Activated CD4-positive, alpha-beta T cell treated with anti-CD3 and anti-CD28 coated beads, Interleukin-2, amount 10 ng/mL, durations not matched to agents 24 days and 14 days (primary cell): ENCODE results near the gene GPR63. TPM values are rescaled to one million over a fixed set of nuclear protein-coding genes. Genes with fewer than 3 reads are reported as not detected.

ENCODE experiments used
- DNase-seq: peaks from one replicate; pipeline ENCODE4 v3.0.0; 2022
- H3K27ac Mint-ChIP-seq: one replicate; pipeline ENCODE4 v1.8.0; 2022; ENCODE audit warnings: mild to moderate bottlenecking, mixed read lengths
- H3K27me3 Mint-ChIP-seq: one replicate; pipeline ENCODE4 v1.8.0; 2022; ENCODE audit warnings: mixed read lengths
- H3K36me3 Mint-ChIP-seq: one replicate; pipeline ENCODE4 v1.8.0; 2022; ENCODE audit warnings: low read depth, mild to moderate bottlenecking, mixed read lengths
- H3K4me1 Mint-ChIP-seq: one replicate; pipeline ENCODE4 v1.8.0; 2021; ENCODE audit warnings: mixed read lengths
- H3K4me3 Mint-ChIP-seq: one replicate; pipeline ENCODE4 v1.8.0; 2022; ENCODE audit warnings: mild to moderate bottlenecking, moderate library complexity, mixed read lengths
- H3K9me3 Mint-ChIP-seq: one replicate; pipeline ENCODE4 v1.8.0; 2021; ENCODE audit warnings: mixed read lengths
- intact Hi-C: fragments of 100-400 bp; cut with micrococcal nuclease; formaldehyde crosslinking; loops from one replicate; pipeline ENCODE4 v1.15.1; 2023
- total RNA-seq: library from RNA; stranded (reverse); gene quantifications from 2 replicates; pipeline ENCODE4 v1.2.3, GENCODE V29; 2022

The GPR63 gene
- total RNA-seq, 1 donor from 2014 or later, result 2.7 TPM

DNA sequence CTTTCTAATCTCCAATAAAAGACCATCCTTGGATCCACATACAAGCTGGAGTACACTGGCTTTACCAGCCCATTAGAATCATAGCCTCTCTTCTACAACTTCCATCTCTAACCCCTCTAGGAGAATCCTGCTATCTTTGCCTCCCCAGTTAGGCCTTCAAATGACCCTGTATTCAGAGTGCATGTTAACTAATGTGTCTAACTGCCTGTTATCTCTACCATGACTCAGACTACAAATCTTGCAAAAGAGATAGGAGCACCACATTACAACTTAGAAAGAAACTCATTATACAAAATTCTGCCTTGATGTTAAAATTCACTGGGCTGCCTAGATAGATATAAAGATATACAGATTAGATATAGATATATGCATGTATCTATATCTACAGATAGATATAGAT, 28.2 kb downstream of the GPR63 start:
- peaks cover 2% of the 10 kb centered on the region for H3K27me3 Mint-ChIP-seq
- peaks cover 3% of the 10 kb centered on the region for H3K4me1 Mint-ChIP-seq
- H3K4me3 Mint-ChIP-seq, result no peak overlapping the region
- no peak for DNase-seq
- no peaks in the 10 kb centered on the region for H3K36me3 Mint-ChIP-seq
- H3K9me3 Mint-ChIP-seq, result no peaks in the 10 kb centered on the region
- intact Hi-C loops, result no loop called here
- no peak overlapping the region for H3K27ac Mint-ChIP-seq

DNA sequence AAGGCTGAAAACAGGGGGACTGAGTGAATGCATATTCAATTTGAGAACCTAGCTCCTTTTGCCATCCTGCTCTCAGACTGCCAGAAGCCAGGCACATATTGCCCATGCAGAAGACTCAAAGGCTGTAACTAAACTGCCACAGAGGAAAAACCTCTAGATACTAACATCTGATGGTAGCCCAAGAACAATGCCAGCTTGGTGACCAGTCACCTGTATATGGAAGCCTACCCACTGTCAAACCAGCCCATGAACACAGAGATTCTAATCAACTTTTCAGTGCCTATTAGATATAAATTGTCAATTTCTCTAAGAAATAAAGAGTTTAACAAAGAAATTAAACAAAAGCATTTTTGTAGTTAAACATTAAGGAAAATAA, 34.2 kb downstream of the GPR63 start:
- Mint-ChIP-seq H3K27ac (no peak overlapping the region), H3K27me3 (no peaks in the 10 kb centered on the region), H3K36me3 (no peaks in the 10 kb centered on the region), H3K9me3 (no peaks in the 10 kb centered on the region), H3K4me3 (no peak overlapping the region), H3K4me1 (no peaks in the 10 kb centered on the region)
- intact Hi-C loops, result no loop called here
- no peak for DNase-seq

DNA sequence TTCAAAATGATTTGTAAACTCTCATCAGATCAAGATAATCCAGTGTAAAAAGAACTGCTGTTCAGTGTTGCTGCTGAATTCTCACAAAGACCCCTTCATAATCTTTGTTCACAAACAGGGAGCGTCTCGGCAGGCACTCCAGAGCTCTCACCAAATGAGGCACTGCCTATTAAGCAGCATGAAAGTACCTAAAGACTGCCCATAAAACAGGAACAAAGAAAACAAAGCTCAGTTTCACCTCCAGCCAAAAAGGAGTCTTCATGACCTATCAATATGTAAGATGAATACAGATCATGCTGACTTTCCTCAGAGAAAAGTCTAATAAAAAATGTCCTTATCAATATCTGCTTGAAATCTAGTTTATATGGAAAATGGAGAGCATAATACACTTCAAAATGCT, 41.8 kb downstream of the GPR63 start:
- no peaks in the 10 kb centered on the region for H3K4me1 Mint-ChIP-seq

DNA sequence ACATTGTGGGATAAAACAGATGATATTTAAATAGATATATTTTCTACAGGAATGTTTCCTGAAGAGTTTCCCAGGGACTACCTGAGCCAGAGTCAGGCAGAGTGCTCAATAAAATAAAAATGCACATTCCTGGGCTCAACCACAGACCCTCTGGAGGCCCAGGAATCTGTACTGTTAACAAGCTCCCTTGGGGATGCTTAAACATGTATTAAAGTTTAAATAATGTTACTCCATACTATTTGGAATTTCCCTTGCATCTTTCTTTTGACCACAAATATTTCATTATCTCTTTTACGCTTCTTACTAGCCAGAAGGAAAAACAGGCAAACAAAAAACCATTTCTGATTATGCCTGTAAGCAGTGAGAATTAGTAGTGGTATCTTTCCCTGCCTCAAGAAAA, 42.3 kb downstream of the GPR63 start:
- H3K4me3 Mint-ChIP-seq, result no peak overlapping the region
- no peaks in the 10 kb centered on the region for H3K4me1 Mint-ChIP-seq
- H3K36me3 Mint-ChIP-seq, result no peaks in the 10 kb centered on the region
- intact Hi-C loops, result no loop called here
- H3K9me3 Mint-ChIP-seq, result no peaks in the 10 kb centered on the region
- no peak overlapping the region for H3K27ac Mint-ChIP-seq
- no peaks in the 10 kb centered on the region for H3K27me3 Mint-ChIP-seq
- DNase-seq, result no peak

More for the DNA sequence above, 41.8 kb downstream of the GPR63 start:
- Mint-ChIP-seq H3K27ac (no peak overlapping the region), H3K4me3 (no peak overlapping the region), H3K36me3 (no peaks in the 10 kb centered on the region), H3K27me3 (no peaks in the 10 kb centered on the region), H3K9me3 (no peaks in the 10 kb centered on the region)
- intact Hi-C loops, result no loop called here
- DNase-seq, result no peak

DNA sequence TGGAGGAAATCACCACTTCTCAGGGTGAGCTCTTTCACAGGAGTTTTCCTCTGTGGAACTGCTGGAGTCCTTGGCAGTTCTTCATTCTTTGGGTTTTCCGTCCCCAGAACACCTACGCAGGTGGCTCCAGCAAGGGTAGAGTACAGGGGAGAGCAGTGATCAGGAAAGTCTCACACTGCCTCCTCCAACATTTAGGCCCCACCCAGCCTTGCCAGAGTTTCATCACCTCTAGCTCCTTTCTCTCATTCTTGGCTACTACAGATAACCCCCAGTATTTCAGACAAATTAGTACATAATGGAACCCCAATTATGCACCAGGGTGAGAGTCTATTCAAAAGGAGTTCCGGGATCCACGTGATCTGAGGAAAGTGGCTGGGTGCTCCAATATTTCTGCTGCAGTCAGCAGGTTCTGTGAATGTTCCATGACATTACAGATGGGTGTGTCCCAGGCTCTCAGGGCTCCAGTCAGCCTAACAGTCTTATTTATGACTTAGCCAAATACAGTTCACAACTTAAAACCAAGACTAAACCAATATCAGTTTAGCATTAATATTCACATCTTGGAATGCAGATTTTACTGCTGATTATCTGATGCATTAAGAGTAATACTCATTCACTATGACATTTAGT, 44.6 kb downstream of the GPR63 start:
- no peak for DNase-seq
- Mint-ChIP-seq H3K27ac (no peak overlapping the region), H3K36me3 (no peaks in the 10 kb centered on the region), H3K27me3 (no peaks in the 10 kb centered on the region), H3K9me3 (peaks cover 3% of the 10 kb centered on the region), H3K4me3 (no peak overlapping the region), H3K4me1 (no peaks in the 10 kb centered on the region)
- intact Hi-C loops, result no loop called here

DNA sequence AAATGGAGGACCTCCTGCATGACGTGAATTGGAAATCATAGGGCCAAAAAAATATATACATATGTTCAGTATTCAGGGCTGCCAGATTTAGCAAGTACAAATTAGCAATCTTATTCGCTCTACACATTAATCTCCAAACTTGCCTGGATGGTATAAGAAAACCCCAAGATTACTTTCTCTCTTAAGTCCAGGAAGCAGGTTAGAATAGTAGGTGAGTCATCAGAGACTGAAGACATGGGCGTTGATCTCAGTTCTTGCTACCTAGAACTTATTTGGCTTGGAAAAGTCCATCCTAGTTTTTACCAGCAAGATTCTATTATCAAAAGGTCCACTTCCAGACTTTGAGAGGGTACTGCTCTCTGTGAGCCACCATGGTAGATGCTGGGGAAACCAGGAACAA, 47.4 kb downstream of the GPR63 start:
- intact Hi-C loops, result no loop called here
- DNase-seq, result no peak
- no peak overlapping the region for H3K4me3 Mint-ChIP-seq
- no peak overlapping the region for H3K27ac Mint-ChIP-seq
- peaks cover 3% of the 10 kb centered on the region for H3K9me3 Mint-ChIP-seq
- no peaks in the 10 kb centered on the region for H3K36me3 Mint-ChIP-seq
- no peaks in the 10 kb centered on the region for H3K4me1 Mint-ChIP-seq
- H3K27me3 Mint-ChIP-seq, result no peaks in the 10 kb centered on the region

DNA sequence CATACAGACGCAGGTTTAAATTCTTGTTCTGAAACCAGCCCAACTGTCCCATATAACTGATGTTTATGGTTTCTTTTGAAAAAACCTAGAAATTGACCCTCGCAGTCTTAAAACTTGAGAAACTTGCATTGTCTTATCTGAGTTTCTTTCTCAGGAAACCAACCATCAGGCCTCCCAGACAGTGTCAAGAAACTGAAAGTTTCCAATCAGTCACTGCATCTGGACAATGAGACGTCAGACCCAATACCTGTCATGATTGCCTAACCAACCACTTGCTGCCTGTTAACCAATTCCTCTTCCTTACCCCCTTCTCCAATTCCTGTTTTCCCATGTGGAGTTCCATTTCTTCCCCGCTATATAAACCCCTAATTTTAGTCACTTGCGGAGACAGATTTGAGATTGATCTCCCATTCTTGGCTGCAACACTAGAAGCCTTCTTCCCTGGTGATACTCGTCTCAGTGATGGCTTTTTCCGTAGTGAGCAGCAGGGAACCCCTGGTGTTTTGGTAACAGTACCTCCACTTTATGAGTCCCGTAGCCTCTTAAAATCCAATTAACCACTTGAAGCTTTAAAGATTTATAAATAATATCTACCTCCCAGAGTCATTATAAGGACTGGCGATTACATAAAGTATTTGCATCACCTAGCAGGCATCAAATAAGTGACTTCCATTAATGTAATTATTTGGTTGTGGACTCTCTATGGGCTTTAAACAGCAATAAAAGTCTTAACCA, 49.3 kb downstream of the GPR63 start:
- H3K4me3 Mint-ChIP-seq, result no peak overlapping the region
- no peaks in the 10 kb centered on the region for H3K4me1 Mint-ChIP-seq
- intact Hi-C loops, result no loop called here
- H3K27me3 Mint-ChIP-seq, result no peaks in the 10 kb centered on the region
- no peak for DNase-seq
- peaks cover 3% of the 10 kb centered on the region for H3K9me3 Mint-ChIP-seq
- H3K27ac Mint-ChIP-seq, result no peak overlapping the region
- no peaks in the 10 kb centered on the region for H3K36me3 Mint-ChIP-seq

DNA sequence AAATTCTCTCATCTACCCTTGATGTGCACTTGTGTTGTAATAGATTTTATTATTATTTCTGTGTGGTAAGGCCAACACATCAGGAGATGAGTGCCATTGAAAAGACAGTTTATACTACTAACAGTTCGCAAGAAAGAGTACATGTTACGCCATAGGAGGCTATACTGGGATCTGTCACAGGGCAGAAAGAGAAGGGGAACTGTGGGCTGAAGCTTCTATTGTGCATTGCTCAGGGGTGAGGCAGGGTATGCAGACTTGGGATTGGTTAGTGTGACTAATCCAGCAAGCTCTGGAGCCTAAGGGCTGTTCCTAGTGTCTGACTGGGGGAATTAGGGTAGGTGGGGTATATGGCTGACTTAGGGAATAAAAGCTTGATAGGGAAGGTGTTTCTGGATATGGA, 50.9 kb downstream of the GPR63 start:
- Mint-ChIP-seq H3K27me3 (peaks cover 2% of the 10 kb centered on the region), H3K36me3 (no peaks in the 10 kb centered on the region), H3K4me3 (no peak overlapping the region), H3K27ac (no peak overlapping the region), H3K4me1 (no peaks in the 10 kb centered on the region), H3K9me3 (peaks cover 3% of the 10 kb centered on the region)
- intact Hi-C loops, result no loop called here
- no peak for DNase-seq

DNA sequence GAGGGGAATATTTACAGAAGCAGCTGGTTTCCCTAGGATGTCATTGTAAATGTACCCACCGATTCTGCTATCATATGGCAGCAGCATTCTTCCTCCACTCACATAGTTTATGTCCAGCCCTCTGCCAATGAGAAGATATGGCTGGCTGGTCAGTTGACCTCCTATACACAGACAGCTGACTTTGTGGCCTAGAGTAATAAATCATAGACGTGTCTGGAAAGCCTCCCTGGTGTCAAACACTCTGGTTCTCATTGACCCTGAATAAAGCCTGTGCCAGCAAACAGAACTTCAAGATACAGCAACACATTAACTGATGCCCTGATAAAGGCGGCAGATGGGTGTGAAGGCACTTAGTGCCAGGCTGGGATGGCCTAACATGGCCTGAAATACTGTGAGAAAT, 52.6 kb downstream of the GPR63 start:
- intact Hi-C loops, result no loop called here
- no peaks in the 10 kb centered on the region for H3K36me3 Mint-ChIP-seq
- no peak for DNase-seq
- H3K27ac Mint-ChIP-seq, result no peak overlapping the region
- peaks cover 2% of the 10 kb centered on the region for H3K9me3 Mint-ChIP-seq
- H3K4me3 Mint-ChIP-seq, result no peak overlapping the region
- H3K4me1 Mint-ChIP-seq, result no peaks in the 10 kb centered on the region
- peaks cover 2% of the 10 kb centered on the region for H3K27me3 Mint-ChIP-seq

DNA sequence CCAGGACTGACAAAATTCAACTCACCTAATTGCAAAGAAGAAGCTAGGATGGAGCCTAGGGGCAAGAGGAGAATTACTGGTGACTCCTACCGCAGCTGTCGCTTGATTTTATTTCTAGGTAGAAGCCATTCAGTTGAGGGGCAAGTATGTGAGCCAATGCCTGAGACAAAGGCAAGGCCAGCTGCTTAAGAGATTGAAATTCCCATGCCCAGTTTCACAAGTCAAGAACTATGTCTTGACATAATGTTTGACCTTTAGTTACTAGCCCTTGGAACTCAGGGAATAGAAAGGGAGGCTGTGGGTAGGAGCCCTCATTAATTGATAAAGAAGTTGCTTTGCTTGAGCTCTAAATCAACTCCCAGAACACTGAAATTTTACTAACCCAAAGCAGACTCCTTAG, 54.0 kb downstream of the GPR63 start:
- no peak for DNase-seq
- Mint-ChIP-seq H3K27ac (no peak overlapping the region), H3K27me3 (peaks cover 2% of the 10 kb centered on the region), H3K36me3 (no peaks in the 10 kb centered on the region), H3K9me3 (no peaks in the 10 kb centered on the region), H3K4me3 (no peak overlapping the region), H3K4me1 (no peaks in the 10 kb centered on the region)
- intact Hi-C loops, result no loop called here

DNA sequence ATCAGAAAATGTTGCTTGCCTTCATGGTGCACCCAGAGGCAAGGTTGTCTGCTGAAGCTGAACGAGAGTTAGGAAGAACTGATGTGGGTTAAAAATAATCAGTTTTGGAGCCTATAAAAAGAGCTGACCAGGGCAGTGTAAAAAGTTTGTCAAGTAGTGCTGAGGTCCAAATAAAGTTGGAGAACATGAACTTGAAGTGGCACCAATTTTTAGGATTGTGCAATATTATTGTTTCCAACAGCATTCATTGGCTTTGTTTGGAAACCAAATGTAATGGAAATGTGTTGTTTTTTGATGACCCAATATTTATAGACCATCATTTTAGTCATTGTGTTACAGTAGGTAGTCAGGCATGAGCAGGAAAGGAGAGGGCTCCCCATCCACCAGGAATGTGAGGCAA, 55.7 kb downstream of the GPR63 start:
- H3K4me3 Mint-ChIP-seq, result no peak overlapping the region
- H3K27me3 Mint-ChIP-seq, result peaks cover 2% of the 10 kb centered on the region
- intact Hi-C loops, result no loop called here
- no peak overlapping the region for H3K27ac Mint-ChIP-seq
- no peak for DNase-seq
- no peaks in the 10 kb centered on the region for H3K9me3 Mint-ChIP-seq
- no peaks in the 10 kb centered on the region for H3K4me1 Mint-ChIP-seq
- H3K36me3 Mint-ChIP-seq, result no peaks in the 10 kb centered on the region

DNA sequence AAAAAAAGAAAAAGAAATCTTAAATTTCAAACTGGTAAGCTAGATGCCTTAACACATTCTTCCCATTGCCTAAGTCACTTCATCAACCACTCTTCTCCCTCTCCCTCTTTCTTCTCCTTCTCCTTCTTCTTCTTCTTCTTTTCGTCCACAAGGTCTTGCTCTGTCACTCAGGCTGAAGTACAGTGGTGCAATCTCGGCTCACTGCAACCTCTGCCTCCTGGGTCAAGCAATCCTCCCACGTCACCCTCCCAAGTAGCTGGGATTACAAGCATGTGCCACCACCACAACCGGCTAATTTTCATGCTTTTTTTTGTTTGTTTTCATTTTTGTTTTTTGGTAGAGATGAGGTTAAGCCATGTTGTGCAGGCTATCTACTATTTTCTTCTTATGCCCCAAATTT, 60.2 kb downstream of the GPR63 start:
- H3K27me3 Mint-ChIP-seq, result peaks cover 6% of the 10 kb centered on the region
- no peaks in the 10 kb centered on the region for H3K4me1 Mint-ChIP-seq
- peaks cover 5% of the 10 kb centered on the region for H3K9me3 Mint-ChIP-seq
- no peak for DNase-seq
- no peaks in the 10 kb centered on the region for H3K36me3 Mint-ChIP-seq
- intact Hi-C loops, result no loop called here
- H3K27ac Mint-ChIP-seq, result no peak overlapping the region
- H3K4me3 Mint-ChIP-seq, result no peak overlapping the region

DNA sequence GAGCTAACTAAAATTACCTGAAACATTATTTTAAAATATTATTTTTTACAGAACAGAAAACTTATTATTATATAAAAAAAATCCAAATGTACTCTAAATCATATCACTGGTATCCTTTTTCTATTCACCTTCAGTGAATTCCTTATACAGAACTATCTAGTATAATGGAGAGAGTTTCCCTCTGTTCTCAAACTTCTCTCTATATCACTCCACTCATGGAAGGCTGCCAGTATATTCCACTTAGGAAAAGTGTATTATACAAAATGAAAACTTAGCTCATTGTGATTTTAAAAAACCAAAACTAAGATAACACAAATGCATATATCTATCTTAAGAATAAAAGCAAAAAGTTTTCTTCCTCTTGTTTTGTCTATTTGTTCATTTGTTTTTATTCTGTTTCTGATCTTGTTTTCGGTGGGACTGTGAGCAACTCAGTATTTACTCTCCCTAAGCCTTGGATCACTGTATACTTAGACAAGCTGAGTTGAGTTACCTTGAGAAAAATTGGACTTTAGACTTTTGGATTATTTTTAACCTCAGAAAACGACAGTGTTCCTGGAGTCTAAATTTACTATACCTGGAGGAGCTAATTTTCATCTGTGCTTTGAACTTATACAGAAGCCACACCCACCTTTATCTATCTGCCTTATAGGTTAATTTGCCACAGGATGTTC, 61.4 kb downstream of the GPR63 start:
- peaks cover 5% of the 10 kb centered on the region for H3K9me3 Mint-ChIP-seq
- H3K27ac Mint-ChIP-seq, result no peak overlapping the region
- intact Hi-C loops, result no loop called here
- no peak overlapping the region for H3K4me3 Mint-ChIP-seq
- no peak for DNase-seq
- no peaks in the 10 kb centered on the region for H3K36me3 Mint-ChIP-seq
- no peaks in the 10 kb centered on the region for H3K4me1 Mint-ChIP-seq
- H3K27me3 Mint-ChIP-seq, result peaks cover 6% of the 10 kb centered on the region

DNA sequence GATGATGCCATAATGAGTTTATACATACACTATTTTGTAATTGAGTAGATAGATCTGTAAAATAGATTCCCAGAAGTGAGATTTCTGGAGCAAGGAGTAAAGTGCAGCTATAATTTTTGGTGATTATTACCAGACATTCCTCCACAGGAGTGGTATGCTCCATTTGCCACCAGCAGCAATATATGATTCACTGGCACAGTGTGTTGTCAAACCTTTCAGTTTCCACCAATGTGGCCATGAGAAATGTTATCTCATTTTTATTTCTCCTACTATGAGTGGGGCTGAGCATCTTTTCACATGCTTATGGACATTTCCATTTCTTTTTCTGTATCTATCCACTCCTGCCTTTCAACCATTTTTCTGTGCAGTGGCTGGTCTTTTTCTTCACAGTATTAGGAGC, 70.5 kb downstream of the GPR63 start:
- no peak overlapping the region for H3K4me3 Mint-ChIP-seq
- peaks cover 6% of the 10 kb centered on the region for H3K9me3 Mint-ChIP-seq
- H3K27me3 Mint-ChIP-seq, result peaks cover 2% of the 10 kb centered on the region
- no peak overlapping the region for H3K27ac Mint-ChIP-seq
- H3K36me3 Mint-ChIP-seq, result no peaks in the 10 kb centered on the region
- no peaks in the 10 kb centered on the region for H3K4me1 Mint-ChIP-seq
- no peak for DNase-seq
- intact Hi-C loops, result no loop called here
